ENCODE results near the gene CBFA2T3.
A peak's percentile ranks its signal among the peaks of the same experiment; 100 is the strongest.
"Not testable (repeated sequence)": the region's sequence is repeated elsewhere in the genome, so short reads cannot be mapped to it uniquely, and the experiment has no call there.

The CBFA2T3 gene

GRCh38 chr16:88922114-88922825 is 54.7 kb downstream of the CBFA2T3 start:
- H3K36me3 ChIP-seq (ENCODE audit: control insufficient read depth, insufficient read depth, low read length): no peaks in the 10 kb centered on the region
- no peak overlapping the region for H3K4me3 ChIP-seq (ENCODE audit: low read length)
- no peaks in the 10 kb centered on the region for H3K27me3 ChIP-seq (ENCODE audit: control insufficient read depth, insufficient read depth, low read length)
- no peak overlapping the region for H3K9ac ChIP-seq (ENCODE audit: low read length)
- H3K27ac ChIP-seq (ENCODE audit: low read depth, low read length): peak overlapping the region; percentile 19
- H3K4me1 ChIP-seq (ENCODE audit: control insufficient read depth, insufficient read depth, low read length): no peaks in the 10 kb centered on the region

DNA sequence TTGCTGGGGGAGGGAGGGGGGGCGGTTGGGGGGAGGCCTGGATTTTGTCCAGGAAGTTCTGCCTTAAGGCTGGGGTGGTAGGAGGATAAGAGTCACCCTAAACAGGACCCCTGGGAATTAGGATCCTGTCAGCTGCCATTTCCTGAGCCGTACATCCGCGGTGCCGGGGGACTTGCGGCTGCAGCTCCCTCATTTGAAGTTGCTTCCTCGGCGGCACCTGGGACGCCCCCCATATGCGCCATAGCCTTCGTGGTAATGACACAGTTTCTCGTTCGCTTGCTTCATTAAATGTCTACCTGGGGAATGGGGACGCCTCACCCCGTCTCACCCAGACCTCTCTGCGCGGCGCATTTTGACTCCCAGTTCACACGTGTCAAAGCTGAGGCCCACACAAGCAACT is 55.4 kb downstream of the CBFA2T3 start:
- no peaks in the 10 kb centered on the region for H3K4me1 ChIP-seq (ENCODE audit: control insufficient read depth, insufficient read depth, low read length)
- no peak overlapping the region for H3K9ac ChIP-seq (ENCODE audit: low read length)
- H3K27me3 ChIP-seq (ENCODE audit: control insufficient read depth, insufficient read depth, low read length): no peaks in the 10 kb centered on the region
- H3K27ac ChIP-seq (ENCODE audit: low read depth, low read length): no peak overlapping the region
- H3K4me3 ChIP-seq (ENCODE audit: low read length): no peak overlapping the region
- no peaks in the 10 kb centered on the region for H3K36me3 ChIP-seq (ENCODE audit: control insufficient read depth, insufficient read depth, low read length)

GRCh38 chr16:88920618-88921590 is 56.1 kb downstream of the CBFA2T3 start:
- Histone ChIP-seq H3K9ac (ENCODE audit: low read length) (no peak overlapping the region), H3K4me1 (ENCODE audit: control insufficient read depth, insufficient read depth, low read length) (no peaks in the 10 kb centered on the region), H3K27me3 (ENCODE audit: control insufficient read depth, insufficient read depth, low read length) (no peaks in the 10 kb centered on the region), H3K4me3 (ENCODE audit: low read length) (peak overlapping the region; percentile 21), H3K36me3 (ENCODE audit: control insufficient read depth, insufficient read depth, low read length) (no peaks in the 10 kb centered on the region), H3K27ac (ENCODE audit: low read depth, low read length) (no peak overlapping the region)

DNA sequence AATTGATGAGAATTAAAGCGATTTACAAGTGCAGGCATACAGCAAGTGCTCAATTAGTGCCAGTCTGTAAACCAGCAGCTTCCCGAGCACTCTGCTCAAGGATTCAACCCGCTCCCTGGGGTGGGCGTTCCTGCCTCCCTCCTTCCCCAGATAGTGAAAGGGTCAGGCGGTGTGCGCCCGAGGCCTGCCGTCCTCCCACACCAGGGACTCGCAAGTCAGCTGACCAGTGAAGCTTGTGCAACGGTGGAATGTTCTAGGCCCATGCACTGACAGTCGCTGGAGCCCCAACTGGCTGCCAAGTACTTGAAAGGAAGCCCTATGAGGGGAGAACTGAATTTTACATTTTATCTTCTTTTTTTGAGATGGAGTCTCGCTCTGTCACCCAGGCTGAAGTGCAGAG is 57.1 kb downstream of the CBFA2T3 start:
- H3K36me3 ChIP-seq (ENCODE audit: control insufficient read depth, insufficient read depth, low read length): no peaks in the 10 kb centered on the region
- H3K4me1 ChIP-seq (ENCODE audit: control insufficient read depth, insufficient read depth, low read length): no peaks in the 10 kb centered on the region
- peak overlapping the region; percentile 14 for H3K9ac ChIP-seq (ENCODE audit: low read length)
- no peak overlapping the region for H3K4me3 ChIP-seq (ENCODE audit: low read length)
- H3K27me3 ChIP-seq (ENCODE audit: control insufficient read depth, insufficient read depth, low read length): no peaks in the 10 kb centered on the region
- H3K27ac ChIP-seq (ENCODE audit: low read depth, low read length): no peak overlapping the region

GRCh38 chr16:88918896-88919295 is 58.1 kb downstream of the CBFA2T3 start:
- not testable (repeated sequence) for H3K9ac ChIP-seq (ENCODE audit: low read length); H3K4me1 ChIP-seq (ENCODE audit: control insufficient read depth, insufficient read depth, low read length); H3K36me3 ChIP-seq (ENCODE audit: control insufficient read depth, insufficient read depth, low read length); H3K27ac ChIP-seq (ENCODE audit: low read depth, low read length); H3K4me3 ChIP-seq (ENCODE audit: low read length); H3K27me3 ChIP-seq (ENCODE audit: control insufficient read depth, insufficient read depth, low read length)

DNA sequence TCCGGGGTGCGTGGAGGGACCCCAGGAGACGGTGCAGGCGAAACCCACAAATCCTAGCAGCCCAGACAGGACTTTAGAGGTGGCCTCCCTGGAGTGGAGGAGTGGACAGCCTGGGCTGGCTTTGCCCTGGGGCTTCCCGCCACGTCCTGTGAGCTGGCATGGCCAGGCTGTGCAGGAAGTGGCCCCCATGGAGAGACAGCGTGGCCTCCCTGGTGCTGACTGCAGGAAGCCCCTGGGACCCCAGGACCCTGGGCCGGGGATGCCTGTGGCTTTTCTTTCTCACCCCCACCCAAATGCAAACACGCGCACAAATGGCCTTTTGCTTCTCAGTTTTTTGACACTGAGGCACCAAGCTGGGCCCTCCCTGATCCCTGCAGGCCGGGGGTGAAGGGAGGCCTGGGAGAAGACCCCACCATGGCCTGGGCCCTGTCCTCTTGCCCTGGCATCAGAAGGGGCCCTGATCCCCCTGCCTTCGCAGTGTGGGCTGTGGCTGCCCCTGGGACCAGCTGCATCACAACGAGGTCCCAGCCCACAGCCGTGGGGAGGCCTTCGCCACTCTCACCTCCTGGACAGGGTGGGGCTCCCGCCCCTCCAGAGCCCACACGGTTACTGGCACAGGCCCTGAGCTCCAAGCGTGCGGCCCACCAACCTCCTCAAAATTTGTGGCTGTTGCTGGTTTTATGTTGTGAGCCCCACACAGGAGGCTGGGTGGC is 58.9 kb downstream of the CBFA2T3 start:
- Histone ChIP-seq H3K27me3 (ENCODE audit: control insufficient read depth, insufficient read depth, low read length) (peaks cover 4% of the 10 kb centered on the region), H3K4me3 (ENCODE audit: low read length) (no peak overlapping the region), H3K36me3 (ENCODE audit: control insufficient read depth, insufficient read depth, low read length) (no peaks in the 10 kb centered on the region), H3K4me1 (ENCODE audit: control insufficient read depth, insufficient read depth, low read length) (no peaks in the 10 kb centered on the region), H3K9ac (ENCODE audit: low read length) (no peak overlapping the region), H3K27ac (ENCODE audit: low read depth, low read length) (no peak overlapping the region)

DNA sequence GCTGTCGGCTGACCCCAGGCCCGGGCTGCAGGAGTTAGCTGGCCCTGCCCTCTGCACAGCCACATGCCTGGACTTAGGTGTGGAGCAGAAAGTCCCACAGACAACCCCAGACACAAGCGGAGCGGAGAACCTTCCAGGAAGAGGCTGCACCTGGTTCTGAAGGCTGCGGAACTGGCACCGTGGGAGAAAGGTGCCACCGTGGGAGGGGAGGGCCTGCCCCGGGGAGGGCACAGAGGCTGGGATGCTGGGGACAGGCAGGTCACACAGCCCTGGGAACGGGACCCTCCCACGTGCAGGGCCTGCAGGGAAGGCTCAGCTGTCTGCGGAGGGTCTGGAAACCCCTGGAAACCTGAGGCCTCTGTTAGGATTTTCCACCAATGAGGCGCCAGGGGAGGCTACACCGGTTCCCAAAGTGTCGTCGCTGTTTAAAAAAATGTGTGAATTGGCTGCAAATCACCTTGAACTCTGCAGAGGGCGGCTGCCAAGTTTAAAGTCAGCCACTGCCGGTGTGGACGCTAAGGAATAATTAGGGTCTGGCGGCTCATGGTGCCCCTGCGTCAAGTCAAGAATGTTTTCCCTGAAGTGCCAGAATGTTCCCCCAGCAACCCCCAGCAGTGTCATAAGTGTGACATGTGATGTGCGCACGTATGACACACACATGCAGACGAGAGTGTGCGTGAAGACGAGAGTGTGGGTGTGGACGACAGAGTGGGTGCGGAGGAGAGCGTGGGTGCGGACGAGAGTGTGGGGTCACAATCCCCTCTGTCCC is 59.7 kb downstream of the CBFA2T3 start:
- Histone ChIP-seq H3K36me3 (ENCODE audit: control insufficient read depth, insufficient read depth, low read length) (no peaks in the 10 kb centered on the region), H3K4me3 (ENCODE audit: low read length) (no peak overlapping the region), H3K27me3 (ENCODE audit: control insufficient read depth, insufficient read depth, low read length) (peaks cover 4% of the 10 kb centered on the region), H3K9ac (ENCODE audit: low read length) (no peak overlapping the region), H3K4me1 (ENCODE audit: control insufficient read depth, insufficient read depth, low read length) (no peaks in the 10 kb centered on the region), H3K27ac (ENCODE audit: low read depth, low read length) (no peak overlapping the region)

DNA sequence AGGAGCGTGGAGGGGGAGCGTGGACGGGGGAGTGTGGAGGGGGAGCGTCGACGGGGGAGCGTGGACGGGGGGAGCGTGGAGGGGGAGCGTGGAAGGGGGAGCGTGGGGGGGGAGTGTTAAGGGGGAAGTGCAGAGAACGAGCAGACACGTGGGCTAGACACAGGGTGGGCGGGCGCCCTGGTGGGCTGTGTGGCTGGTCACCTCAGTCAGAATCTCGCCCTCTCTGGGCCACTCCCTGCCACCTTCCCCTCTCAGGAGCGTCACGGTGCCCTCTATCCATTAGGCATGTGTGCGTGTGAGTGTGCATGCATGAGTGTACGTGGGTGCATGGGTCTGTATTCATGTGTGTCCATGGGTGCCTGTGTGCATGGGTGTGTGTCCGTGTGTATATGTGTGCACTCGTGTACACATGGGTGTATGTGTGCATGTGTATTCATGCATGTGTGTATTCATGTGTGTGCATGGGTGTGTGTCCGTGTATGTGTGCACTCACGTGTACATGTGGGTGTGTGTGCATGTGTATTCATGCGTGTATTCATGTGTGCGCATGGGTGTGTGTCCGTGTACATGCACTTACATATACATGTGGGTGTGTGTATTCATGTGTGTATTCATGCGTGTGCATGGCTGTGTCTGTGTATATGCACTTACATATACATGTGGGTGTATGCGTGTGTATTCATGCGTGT is 61.2 kb downstream of the CBFA2T3 start:
- H3K9ac ChIP-seq (ENCODE audit: low read length): no peak overlapping the region
- H3K27ac ChIP-seq (ENCODE audit: low read depth, low read length): no peak overlapping the region
- H3K27me3 ChIP-seq (ENCODE audit: control insufficient read depth, insufficient read depth, low read length): peaks cover 4% of the 10 kb centered on the region
- no peaks in the 10 kb centered on the region for H3K4me1 ChIP-seq (ENCODE audit: control insufficient read depth, insufficient read depth, low read length)
- no peaks in the 10 kb centered on the region for H3K36me3 ChIP-seq (ENCODE audit: control insufficient read depth, insufficient read depth, low read length)
- H3K4me3 ChIP-seq (ENCODE audit: low read length): no peak overlapping the region

DNA sequence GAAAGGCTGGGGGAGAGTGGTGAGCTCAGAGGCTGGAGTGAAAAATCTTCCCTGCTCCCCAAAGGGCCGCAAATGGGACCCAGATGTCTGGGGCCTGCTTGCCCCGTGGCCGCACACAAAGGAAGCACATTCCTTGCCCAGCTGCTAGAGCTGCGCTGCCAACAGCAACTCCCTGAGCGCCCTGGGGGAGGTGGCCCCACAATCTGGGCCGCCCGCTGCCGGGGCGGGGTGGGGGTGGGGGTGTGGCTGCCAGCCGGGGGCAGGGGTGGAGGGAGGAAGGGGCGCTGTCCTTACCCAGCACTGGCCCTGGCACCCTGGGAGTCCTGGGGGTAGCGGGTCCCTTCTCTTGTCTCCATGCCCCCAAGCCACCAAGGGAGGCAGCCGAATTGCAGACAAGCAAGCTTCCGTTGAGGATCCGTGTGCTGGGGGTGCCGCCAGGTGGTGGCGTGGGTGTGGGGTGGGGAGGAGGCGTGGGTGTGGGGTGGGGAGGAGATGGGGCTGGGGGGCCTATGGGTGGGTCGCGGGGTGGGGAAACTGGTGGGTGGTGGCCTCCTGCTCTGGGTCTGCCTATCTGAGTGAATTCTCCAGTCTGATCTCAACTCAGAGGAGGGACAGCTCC is 62.1 kb downstream of the CBFA2T3 start:
- Histone ChIP-seq H3K36me3 (ENCODE audit: control insufficient read depth, insufficient read depth, low read length) (no peaks in the 10 kb centered on the region), H3K27ac (ENCODE audit: low read depth, low read length) (no peak overlapping the region), H3K4me1 (ENCODE audit: control insufficient read depth, insufficient read depth, low read length) (no peaks in the 10 kb centered on the region), H3K9ac (ENCODE audit: low read length) (no peak overlapping the region), H3K27me3 (ENCODE audit: control insufficient read depth, insufficient read depth, low read length) (peaks cover 4% of the 10 kb centered on the region), H3K4me3 (ENCODE audit: low read length) (no peak overlapping the region)

- no peak overlapping the region for H3K27ac ChIP-seq (ENCODE audit: low read depth, low read length)
- H3K4me1 ChIP-seq (ENCODE audit: control insufficient read depth, insufficient read depth, low read length): no peaks in the 10 kb centered on the region
- H3K36me3 ChIP-seq (ENCODE audit: control insufficient read depth, insufficient read depth, low read length): no peaks in the 10 kb centered on the region
- H3K9ac ChIP-seq (ENCODE audit: low read length): no peak overlapping the region
- H3K27me3 ChIP-seq (ENCODE audit: control insufficient read depth, insufficient read depth, low read length): peaks cover 4% of the 10 kb centered on the region
- no peak overlapping the region for H3K4me3 ChIP-seq (ENCODE audit: low read length)
Measured at GRCh38 chr16:88913870-88914269, 63.1 kb downstream of the CBFA2T3 start.

GRCh38 chr16:88913001-88913612 is 63.9 kb downstream of the CBFA2T3 start:
- H3K9ac ChIP-seq (ENCODE audit: low read length): no peak overlapping the region
- no peak overlapping the region for H3K27ac ChIP-seq (ENCODE audit: low read depth, low read length)
- H3K4me1 ChIP-seq (ENCODE audit: control insufficient read depth, insufficient read depth, low read length): no peaks in the 10 kb centered on the region
- peaks cover 4% of the 10 kb centered on the region for H3K27me3 ChIP-seq (ENCODE audit: control insufficient read depth, insufficient read depth, low read length)
- no peak overlapping the region for H3K4me3 ChIP-seq (ENCODE audit: low read length)
- H3K36me3 ChIP-seq (ENCODE audit: control insufficient read depth, insufficient read depth, low read length): no peaks in the 10 kb centered on the region

All from rectal smooth muscle tissue (tissue), 1 donor.